ENCODE data around the gene LIMCH1.
A peak's percentile ranks its signal among the peaks of the same experiment; 100 is the strongest.
"Not testable (repeated sequence)": the region's sequence is repeated elsewhere in the genome, so short reads cannot be mapped to it uniquely, and the experiment has no call there.

LIMCH1 gene

GRCh38 chr4:41538017-41538733 is at the start of gene LIMCH1:
Gene LIMCH1 (plus strand): TSS chr4:41538157. CDS start chr4:41605996, 67,839 bp downstream.
- DNase-seq = no peak

- not testable (repeated sequence) for DNase-seq
Measured at GRCh38 chr4:41491081-41491576, 46.8 kb upstream of the LIMCH1 start.

- DNase-seq = no peak
Measured at GRCh38 chr4:41496977-41497376, 41.0 kb upstream of the LIMCH1 start.

- DNase-seq = no peak
Measured at GRCh38 chr4:41498177-41498576, 39.8 kb upstream of the LIMCH1 start.

- DNase-seq = no peak
Measured at GRCh38 chr4:41504167-41504818, 33.7 kb upstream of the LIMCH1 start.

GRCh38 chr4:41505161-41505661 is 32.7 kb upstream of the LIMCH1 start:
- no peak for DNase-seq

GRCh38 chr4:41506130-41506529 is 31.8 kb upstream of the LIMCH1 start:
- DNase-seq = no peak

GRCh38 chr4:41507291-41507947 is 30.5 kb upstream of the LIMCH1 start:
- no peak for DNase-seq

GRCh38 chr4:41509451-41509866 is 28.5 kb upstream of the LIMCH1 start:
- DNase-seq = no peak

GRCh38 chr4:41510179-41510578 is 27.8 kb upstream of the LIMCH1 start:
- no peak for DNase-seq

GRCh38 chr4:41512136-41512535 is 25.8 kb upstream of the LIMCH1 start:
- no peak for DNase-seq

- DNase-seq = no peak
Measured at GRCh38 chr4:41512596-41512995, 25.4 kb upstream of the LIMCH1 start.

- no peak for DNase-seq
Measured at GRCh38 chr4:41514169-41514568, 23.8 kb upstream of the LIMCH1 start.

GRCh38 chr4:41514766-41515481 is 23.0 kb upstream of the LIMCH1 start:
- DNase-seq = peak in 1 of 2 donors; percentile 11

GRCh38 chr4:41517121-41517520 is 20.8 kb upstream of the LIMCH1 start:
- no peak for DNase-seq

GRCh38 chr4:41517747-41518146 is 20.2 kb upstream of the LIMCH1 start:
- DNase-seq = no peak

- DNase-seq = no peak
Measured at GRCh38 chr4:41524425-41524824, 13.5 kb upstream of the LIMCH1 start.

- no peak for DNase-seq
Measured at GRCh38 chr4:41525129-41525528, 12.8 kb upstream of the LIMCH1 start.

GRCh38 chr4:41526628-41527027 is 11.3 kb upstream of the LIMCH1 start:
- no peak for DNase-seq

- DNase-seq = no peak
Measured at GRCh38 chr4:41528512-41529205, 9.3 kb upstream of the LIMCH1 start.

- DNase-seq = no peak
Measured at GRCh38 chr4:41530741-41531140, 7.2 kb upstream of the LIMCH1 start.

GRCh38 chr4:41532336-41532735 is 5.6 kb upstream of the LIMCH1 start:
- DNase-seq = no peak
